Thyroid gland (tissue), 4 donors: ENCODE data around the gene SCARF1. TPM values are rescaled to one million over a fixed set of nuclear protein-coding genes. Genes with fewer than 3 reads are reported as not detected.

Experiments used
- DNase-seq, 2 donors: peaks; one replicate each; pipeline ENCODE4 v3.0.0-alpha.2; 2019
- H3K27ac ChIP-seq, 3 donors: fragments of 200-600 bp; sonication (generic); 1 replicate in 2 of 3; 2 replicates in 1 of 3; pipeline ENCODE4 v1.5.1; 2016 to 2019; ENCODE audit warnings: mild to moderate bottlenecking in 1 of 3, moderate library complexity in 1 of 3
- H3K27me3 ChIP-seq: fragments of 200-600 bp; sonication (generic); one replicate; pipeline ENCODE4 v1.5.1; 2019
- H3K36me3 ChIP-seq, 2 donors: fragments of 200-600 bp; sonication (generic); one replicate each; pipeline ENCODE4 v1.5.1; 2016 to 2019
- H3K4me1 ChIP-seq, 2 donors: fragments of 200-600 bp; sonication (generic); one replicate each; pipeline ENCODE4 v1.5.1; 2017 to 2019
- H3K4me3 ChIP-seq, 3 donors: fragments of 200-600 bp; sonication (generic); replicated peaks in 1 of 3; 1 replicate in 2 of 3; 2 replicates in 1 of 3; pipeline ENCODE4 v1.5.1; 2016; ENCODE audit warnings: mild to moderate bottlenecking in 1 of 3
- H3K9me3 ChIP-seq: fragments of 200-600 bp; sonication (generic); one replicate; pipeline ENCODE4 v1.5.1; 2017
- POLR2A ChIP-seq, 2 donors: fragments of 450-650 bp; IDR thresholded peaks; one replicate each; pipeline ENCODE4 v1.6.1; 2017; ENCODE audit warnings: antibody characterized with exemption in 2 of 2, mild to moderate bottlenecking in 2 of 2, moderate library complexity in 1 of 2
- WGBS, 2 donors: methylation state at CpG; one replicate each; pipeline ENCODE4 v1.1.5; 2017; 5-methylcytosine and 5-hydroxymethylcytosine counted together
- intact Hi-C: fragments of 100-400 bp; cut with DNase I; formaldehyde crosslinking; loops from one replicate; pipeline ENCODE4 v1.15.1; 2023
- total RNA-seq, 4 donors: library from RNA; depleted of rRNA; stranded (reverse); fragments of >200 nt; gene quantifications; one replicate each; pipeline ENCODE4 v1.2.3, GENCODE V29; 2016
- TF ChIP-seq, protein P1 (sequence below), 6 experiments: fragments of 200-600 bp in 3 of 6; fragments of 450-650 bp in 3 of 6; sonication (generic) in 3 of 6; IDR thresholded peaks; one replicate each; pipeline ENCODE4 v1.5.1; 2016 to 2019; ENCODE audit warnings: antibody characterized with exemption in 6 of 6, mild to moderate bottlenecking in 2 of 6, inconsistent platforms in 1 of 6, moderate library complexity in 1 of 6

SCARF1 gene
- total RNA-seq, 4 donors from 2014 or later: 31.6 to 52.0 (median 35.5) TPM

DNA sequence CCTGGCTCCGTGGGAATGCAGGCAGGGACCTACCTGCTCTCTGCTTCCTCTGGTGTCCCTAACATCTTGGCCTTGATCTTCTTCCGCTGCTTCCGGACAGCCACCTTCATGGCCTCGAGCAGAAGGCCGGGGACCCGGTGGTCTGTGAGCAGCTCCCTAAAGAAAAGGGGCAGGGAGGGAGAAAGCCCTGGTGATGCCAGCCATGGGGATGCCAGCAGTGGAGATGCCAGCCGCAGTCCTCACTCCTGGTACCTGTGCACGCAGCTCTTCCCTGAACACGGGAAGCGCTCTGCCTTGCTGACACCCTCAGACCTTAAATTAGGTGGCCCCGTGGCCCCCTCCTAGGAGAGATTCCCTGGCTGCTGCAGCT lies 2.3 kb upstream of the SCARF1 start:
- no peak for TF ChIP-seq POLR2A (IDR thresholded peaks at IDR 0.05)
- TF ChIP-seq, protein P1, sequence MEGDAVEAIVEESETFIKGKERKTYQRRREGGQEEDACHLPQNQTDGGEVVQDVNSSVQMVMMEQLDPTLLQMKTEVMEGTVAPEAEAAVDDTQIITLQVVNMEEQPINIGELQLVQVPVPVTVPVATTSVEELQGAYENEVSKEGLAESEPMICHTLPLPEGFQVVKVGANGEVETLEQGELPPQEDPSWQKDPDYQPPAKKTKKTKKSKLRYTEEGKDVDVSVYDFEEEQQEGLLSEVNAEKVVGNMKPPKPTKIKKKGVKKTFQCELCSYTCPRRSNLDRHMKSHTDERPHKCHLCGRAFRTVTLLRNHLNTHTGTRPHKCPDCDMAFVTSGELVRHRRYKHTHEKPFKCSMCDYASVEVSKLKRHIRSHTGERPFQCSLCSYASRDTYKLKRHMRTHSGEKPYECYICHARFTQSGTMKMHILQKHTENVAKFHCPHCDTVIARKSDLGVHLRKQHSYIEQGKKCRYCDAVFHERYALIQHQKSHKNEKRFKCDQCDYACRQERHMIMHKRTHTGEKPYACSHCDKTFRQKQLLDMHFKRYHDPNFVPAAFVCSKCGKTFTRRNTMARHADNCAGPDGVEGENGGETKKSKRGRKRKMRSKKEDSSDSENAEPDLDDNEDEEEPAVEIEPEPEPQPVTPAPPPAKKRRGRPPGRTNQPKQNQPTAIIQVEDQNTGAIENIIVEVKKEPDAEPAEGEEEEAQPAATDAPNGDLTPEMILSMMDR (IDR thresholded peaks at IDR 0.05): no peak

DNA sequence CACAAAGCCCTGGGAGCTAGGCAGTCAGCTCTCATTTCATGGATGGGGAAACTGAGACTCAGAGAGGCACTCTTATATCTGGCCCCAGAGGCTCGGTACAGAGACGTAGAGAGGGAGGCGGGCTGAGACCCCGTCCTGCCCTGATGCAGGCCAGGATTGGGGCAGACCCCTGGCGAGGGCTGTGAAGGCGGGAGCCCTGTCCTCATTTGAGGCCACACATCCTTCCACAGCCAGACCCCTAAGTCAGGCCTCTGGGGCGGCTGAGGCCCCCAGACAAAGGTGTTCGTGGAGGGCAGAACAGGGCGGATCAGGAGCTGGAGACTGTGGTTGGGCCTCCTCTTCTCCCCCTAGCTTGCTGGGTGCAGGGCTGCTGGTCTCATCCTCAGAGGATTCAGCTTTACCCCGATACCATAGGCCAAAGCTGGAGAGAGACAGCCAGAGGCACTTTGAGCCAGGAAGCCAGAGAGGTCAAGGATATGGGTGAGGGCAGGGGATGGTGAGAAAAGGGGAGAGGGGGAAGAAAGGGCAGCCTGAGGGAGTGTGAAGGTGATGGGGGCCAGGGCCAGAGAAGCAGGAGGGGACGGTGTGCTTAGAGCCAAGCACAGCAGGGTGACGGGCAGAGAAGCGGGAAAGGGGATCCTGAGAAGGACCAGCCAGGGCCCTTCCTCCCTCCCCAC lies 805 bp upstream of the SCARF1 start:
- TF ChIP-seq, protein P1 (IDR thresholded peaks at IDR 0.05): no peak
- no peak for TF ChIP-seq POLR2A (IDR thresholded peaks at IDR 0.05)
- WGBS, 2 donors: 87% methylated on average over 13 of the region's 13 CpGs
- Histone ChIP-seq H3K4me3 (no peak overlapping the region), H3K36me3 (peaks cover 9% of the 10 kb centered on the region in 2 donors), H3K27ac (peak overlapping the region in 2 of 3 donors; percentile 81 to 88), H3K4me1 (peaks cover 38 to 62% of the 10 kb centered on the region in 2 donors), H3K27me3 (no peaks in the 10 kb centered on the region), H3K9me3 (no peaks in the 10 kb centered on the region)
- intact Hi-C loops: loop anchor here (5.0 kb wide), 1 partner anchor 74 kb away; no protein-coding TSS in a partner anchor
- no peak for DNase-seq

More for the DNA sequence above, 2.3 kb upstream of the SCARF1 start:
- no peak overlapping the region for H3K4me3 ChIP-seq
- H3K4me1 ChIP-seq: peaks cover 38 to 62% of the 10 kb centered on the region in 2 donors
- H3K27ac ChIP-seq: peak overlapping the region in 2 of 3 donors; percentile 85 to 100
- WGBS, 2 donors: 78 to 80% methylated on average over 10 to 11 of the region's 11 CpGs
- H3K27me3 ChIP-seq: no peaks in the 10 kb centered on the region
- no peaks in the 10 kb centered on the region for H3K9me3 ChIP-seq
- no peak for DNase-seq
- intact Hi-C loops: loop anchor here (5.0 kb wide), 1 partner anchor 75 kb away; no protein-coding TSS in a partner anchor
- peaks cover 23 to 24% of the 10 kb centered on the region in 2 donors for H3K36me3 ChIP-seq

DNA sequence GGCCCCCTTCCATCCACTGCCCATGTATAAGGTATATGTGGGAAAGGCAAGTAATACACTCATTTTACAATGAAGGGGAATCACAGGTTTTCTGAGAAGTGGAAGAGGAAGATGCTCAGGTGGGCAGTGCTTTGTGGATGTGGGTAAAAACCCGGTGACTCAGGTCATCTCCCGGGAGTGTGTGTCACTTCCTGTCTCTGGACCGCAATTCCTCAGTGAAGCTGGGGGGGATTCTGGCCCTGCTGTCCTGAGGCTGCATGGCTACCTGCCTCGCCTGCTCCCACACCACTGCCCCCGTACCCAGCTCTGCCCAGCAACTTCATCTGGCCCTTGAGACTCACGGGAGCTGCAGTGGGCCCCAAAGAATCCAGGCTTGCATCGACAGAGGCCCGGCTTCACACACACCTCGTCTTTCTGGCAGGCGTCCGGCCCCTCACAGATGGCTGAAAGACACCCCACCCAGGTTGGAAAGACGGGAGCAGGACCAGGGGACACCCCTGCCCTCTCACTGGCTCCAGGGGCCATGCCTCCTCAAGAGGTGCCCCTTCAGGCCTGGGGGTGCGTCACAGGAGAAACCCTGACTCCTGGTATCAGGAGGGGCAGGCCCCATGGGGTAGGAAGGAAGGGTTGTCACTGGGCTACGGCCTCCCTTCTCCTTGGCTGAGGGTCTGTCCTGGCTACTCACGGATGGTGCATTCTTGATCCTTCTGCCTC lies 882 bp downstream of the SCARF1 start:
- H3K27me3 ChIP-seq: no peaks in the 10 kb centered on the region
- H3K4me1 ChIP-seq: peaks cover 43 to 62% of the 10 kb centered on the region in 2 donors
- no peak for TF ChIP-seq POLR2A (IDR thresholded peaks at IDR 0.05)
- TF ChIP-seq, protein P1 (IDR thresholded peaks at IDR 0.05): no peak
- 56 to 67% methylated on average over 10 to 14 of the region's 15 CpGs for WGBS, 2 donors
- intact Hi-C loops: loop anchor here (5.0 kb wide), 1 partner anchor 72 kb away; no protein-coding TSS in a partner anchor
- no peak for DNase-seq
- peak overlapping the region in 1 of 3 donors; percentile 47 for H3K4me3 ChIP-seq
- H3K36me3 ChIP-seq: no peaks in the 10 kb centered on the region
- H3K27ac ChIP-seq: peak overlapping the region; percentile 71 to 88 (median 81)
- no peaks in the 10 kb centered on the region for H3K9me3 ChIP-seq

DNA sequence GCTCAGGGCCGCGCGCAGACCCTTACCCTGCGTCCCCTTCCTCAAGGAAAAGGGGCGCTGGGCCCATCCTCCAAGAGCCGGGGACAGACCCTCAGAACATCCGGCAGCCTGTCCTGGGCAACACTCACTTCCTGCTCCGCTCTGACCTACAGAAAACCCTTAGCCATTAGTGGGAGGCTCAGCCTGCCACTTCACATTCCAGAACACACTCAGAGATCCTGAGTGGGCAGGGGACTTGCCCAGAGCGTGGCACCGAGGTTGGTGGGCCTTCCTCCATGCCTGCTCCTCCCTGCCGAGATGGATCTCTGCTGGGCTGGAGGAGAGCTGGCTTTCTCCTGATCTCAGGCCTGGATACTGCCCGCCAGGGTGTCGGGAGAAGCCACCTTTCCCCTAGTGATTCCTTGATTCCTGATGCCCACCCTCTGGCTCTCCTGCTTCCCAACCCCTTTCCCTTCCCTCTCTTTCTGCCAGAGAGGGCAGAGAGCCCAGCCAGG lies 1.5 kb downstream of the SCARF1 start:
- H3K27ac ChIP-seq: peak overlapping the region; percentile 71 to 88 (median 81)
- H3K4me1 ChIP-seq: peaks cover 46 to 68% of the 10 kb centered on the region in 2 donors
- TF ChIP-seq POLR2A (IDR thresholded peaks at IDR 0.05): peak in 1 of 2 donors; percentile 53
- TF ChIP-seq, protein P1 (IDR thresholded peaks at IDR 0.05): no peak

More for the DNA sequence above, 1.5 kb downstream of the SCARF1 start:
- WGBS, 2 donors: 17 to 30% methylated on average over 6 of the region's 13 CpGs
- Histone ChIP-seq H3K9me3 (no peaks in the 10 kb centered on the region), H3K4me3 (peak overlapping the region in 2 of 3 donors; percentile 23 to 47), H3K27me3 (no peaks in the 10 kb centered on the region), H3K36me3 (no peaks in the 10 kb centered on the region)
- DNase-seq: peak; percentile 84 to 88
- intact Hi-C loops: no loop called here
